NOMO-1 treated with DMSO at 0.1 percent for 48 hours (cell line): Measurements from ENCODE around the gene MAPRE2.

Experiments
- DNase-seq: peaks from one replicate; lab custom pipeline; 2025; ENCODE audit not compliant: unreplicated experiment; lab: John Stamatoyannopoulos, UW

MAPRE2 gene

DNA sequence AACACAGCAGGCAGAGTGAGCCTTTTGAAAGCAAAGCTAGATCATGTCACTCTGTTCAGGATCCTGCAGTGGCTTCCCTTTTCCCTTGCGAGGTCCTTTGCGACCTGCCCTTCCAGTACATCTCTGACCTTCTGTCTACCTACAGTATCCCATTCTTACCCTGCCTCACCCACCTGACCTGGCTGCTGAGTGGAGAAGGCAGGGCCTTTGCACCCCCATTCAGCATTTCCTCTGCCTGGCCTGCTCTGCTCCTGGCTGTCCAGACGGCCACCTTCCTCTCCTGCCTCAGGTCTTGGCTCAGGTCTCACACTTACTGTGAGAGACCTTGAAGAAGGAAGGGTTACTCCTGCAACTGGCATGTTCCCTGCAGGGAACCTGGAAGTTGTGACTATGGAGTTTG, 77.4 kb downstream of the MAPRE2 start:
- no peak for DNase-seq

DNA sequence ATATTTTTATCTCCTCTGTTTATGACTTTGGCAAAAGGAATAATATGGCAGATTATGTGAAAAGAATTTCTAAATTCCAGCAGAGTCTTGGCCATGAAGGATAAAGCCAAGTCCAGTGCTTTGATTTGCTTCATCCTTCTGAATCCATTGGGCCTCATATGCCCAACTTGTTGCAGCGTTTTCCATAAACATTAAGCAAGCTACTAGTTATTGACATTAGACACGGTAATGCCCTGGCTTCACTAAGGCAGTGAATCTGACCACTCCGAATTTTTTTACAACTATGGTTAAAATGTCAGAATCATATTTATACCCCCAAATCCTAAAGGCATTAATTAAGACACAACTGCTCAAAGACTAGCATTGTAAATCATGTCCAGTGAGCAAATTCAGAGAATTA, 79.8 kb downstream of the MAPRE2 start:
- DNase-seq = no peak

DNA sequence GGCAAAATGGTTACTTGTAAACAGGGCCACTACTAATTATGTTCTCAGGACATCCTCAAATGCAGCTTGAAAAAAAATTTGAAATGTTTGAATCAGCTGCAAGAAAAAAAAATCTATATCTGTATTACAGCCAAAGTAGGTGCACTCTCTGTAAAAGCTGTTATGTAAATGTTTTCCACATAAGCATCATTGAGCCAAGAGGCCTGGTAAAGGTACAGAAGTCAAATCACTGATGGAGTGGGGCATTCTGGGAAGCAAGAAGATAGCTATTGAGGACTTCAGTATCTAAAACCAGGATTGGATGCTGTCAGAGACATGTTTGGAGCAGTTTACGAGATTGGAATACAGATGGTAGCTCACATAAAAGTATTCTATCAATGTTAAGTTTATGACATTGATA, 80.3 kb downstream of the MAPRE2 start:
- DNase-seq = no peak

DNA sequence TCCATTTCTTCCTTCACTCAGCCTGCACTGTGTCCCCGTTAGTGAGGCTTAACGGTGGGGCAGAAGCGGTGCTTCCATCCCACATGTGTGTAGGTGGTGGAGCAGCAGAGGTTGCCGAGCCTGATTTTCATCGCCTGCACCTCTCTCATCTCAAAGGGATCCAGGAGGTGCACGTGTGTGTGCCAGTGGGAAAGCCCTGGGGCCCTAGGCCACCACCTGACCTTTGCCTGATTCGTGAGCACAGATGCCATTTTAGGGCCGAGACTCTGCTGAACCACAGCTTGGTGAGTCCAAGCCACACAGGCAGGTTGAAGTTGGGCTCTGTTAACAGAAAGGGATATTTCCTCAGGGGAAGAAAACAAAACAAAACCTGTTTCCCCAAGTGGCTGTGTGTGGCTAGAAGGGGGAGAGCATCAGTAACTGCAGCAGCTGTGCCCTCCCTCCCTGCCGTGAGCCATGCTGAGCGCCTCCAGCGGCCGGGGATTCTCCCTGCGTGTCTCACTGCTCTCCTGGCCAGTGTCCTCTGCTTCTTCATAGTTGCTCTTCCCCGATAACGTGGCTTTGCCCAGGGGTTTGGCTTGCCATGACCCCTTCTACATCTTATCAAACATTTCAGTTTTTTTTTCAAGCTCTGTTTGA, 81.5 kb downstream of the MAPRE2 start:
- DNase-seq = no peak

DNA sequence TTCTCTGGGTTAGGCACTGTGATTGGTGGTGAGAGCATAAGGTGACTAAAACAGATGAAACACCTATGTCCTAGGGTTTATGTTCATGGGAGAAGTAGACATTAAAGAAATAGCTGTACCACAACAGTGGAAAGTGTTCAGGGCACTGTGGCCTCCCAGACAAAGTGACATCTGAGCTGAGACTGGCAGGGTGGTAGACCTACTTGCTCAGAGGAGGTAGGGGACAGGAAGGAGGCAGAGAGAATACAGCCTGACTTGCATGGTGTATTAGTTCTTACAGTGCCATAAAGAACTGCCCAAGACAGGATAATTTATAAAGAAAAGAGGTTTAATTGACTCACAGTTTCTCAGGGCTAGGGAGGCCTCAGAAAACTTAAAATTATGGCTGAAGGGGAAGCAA, 82.6 kb downstream of the MAPRE2 start:
- no peak for DNase-seq

DNA sequence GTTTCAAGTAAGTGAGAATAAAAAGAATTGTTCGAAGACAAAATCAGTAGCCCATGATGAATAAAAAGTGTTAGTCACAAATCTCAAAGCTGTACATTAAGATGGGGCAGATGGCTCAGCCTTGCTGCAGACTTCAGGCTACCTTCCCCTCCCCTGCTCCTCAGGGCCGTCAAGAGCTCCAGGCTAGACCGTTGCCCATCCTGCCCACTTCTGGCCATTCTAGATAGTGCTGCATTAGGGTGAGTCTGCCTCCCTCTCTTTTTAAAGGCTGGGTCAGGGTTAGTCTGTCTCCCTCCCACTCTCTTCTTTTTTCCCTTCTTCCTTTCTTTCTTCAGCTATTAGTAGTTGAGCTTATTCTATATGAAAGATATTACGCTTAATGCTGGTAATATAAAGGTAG, 86.0 kb downstream of the MAPRE2 start:
- no peak for DNase-seq

DNA sequence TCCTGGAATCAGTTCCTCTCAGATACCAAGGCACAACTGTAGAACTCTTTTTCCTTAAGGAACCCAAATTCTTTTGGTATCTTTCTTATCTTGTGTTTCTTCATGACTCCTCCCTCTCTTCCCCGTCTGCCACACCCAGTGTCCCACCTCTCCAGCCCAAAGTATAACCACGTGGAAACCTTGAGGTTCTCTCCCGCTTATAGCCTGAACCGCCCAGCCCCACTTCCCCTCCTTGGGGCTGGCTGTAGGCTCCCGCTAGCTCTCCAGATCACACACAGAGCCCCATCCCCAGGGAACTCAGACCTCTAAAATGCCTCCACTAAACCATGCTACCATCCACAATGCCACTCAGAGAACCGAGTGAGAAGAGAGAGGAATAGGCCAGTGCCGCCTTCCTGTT, 87.5 kb downstream of the MAPRE2 start:
- no peak for DNase-seq

DNA sequence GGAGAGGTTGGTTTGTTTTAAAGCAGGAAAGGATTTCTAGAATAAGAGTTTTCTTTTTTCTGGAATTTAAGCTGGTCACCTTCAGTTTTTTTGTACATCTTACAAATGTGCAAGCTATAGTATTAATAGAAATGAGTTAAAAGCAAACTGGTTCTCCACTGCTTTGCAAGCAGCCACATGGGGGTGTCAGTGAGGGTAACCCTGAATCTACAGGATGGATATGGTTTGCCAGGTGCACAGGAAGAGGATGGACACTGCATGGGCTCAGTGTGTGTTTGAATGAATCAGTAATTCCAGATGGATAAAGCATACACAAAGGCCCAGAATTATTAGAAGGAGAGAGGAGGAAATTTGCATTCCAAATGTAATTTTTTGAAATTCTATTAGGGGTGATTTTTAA, 89.0 kb downstream of the MAPRE2 start:
- no peak for DNase-seq

DNA sequence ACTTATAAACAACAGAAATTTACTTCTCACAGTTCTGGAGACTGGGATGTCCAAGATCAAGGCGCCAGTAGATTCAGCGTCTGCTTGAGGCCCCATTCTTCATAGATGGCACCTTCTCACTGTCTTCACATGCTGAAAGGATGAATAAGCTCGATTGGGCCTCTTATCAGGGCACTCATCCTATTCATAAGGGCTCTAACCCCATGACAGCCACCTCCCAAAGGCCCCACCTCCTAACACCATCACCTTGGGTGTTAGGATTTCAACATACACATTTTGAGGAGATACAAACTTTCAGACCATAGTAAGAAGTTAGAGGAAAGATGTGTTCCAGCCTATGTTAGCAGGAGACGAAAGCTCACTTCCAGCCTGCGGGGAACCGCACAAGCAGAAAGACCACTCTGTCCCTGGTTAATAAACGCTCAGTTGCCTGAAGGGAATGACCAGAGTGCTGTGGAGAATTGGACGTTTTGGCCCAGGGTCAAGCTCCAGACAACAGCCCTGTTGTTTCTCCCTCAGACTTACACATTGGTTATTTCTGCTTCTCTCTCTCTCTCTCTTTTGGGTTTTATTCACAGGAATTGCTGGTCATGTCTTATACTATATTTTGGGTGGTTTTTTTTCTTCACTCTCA, 90.3 kb downstream of the MAPRE2 start:
- no peak for DNase-seq

DNA sequence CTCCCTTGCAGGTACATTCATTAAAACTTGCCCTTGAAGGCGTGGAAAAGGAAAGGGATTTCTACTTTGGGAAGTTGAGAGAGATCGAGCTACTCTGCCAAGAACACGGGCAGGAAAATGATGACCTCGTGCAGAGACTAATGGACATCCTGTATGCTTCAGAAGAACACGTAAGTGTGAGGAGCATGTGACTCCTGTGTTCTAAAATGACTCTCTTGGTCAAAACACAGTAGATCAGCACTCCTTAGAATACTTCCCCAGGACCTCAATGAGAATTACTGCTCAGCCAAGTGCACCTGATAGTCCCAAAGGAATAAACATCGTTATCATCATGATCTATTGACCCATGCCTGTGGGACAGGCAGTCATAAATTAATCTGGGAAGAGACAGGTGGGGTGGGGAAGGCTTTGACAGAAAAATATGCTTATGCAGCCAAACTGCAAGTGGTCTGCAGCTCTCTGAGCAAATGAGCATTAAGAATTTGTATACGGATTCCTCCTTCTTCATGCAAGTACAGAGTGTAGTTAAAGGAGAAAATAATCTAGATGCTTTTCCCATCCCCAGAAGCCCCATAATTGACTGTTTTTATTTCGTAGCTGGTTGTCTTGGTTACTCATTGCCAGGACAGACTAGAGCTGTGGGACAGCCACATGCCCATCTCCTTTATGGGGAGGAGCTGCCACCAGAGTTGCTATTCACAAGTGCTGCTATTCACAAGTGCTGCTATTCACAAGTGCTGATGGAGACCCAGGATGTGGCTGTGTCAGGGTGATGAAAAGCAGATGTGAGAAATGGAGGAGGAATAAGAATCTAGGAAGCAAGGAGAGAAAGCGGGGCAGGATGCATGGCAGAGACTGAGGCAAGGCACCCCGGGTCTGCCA, 91.0 kb downstream of the MAPRE2 start:
- no peak for DNase-seq

DNA sequence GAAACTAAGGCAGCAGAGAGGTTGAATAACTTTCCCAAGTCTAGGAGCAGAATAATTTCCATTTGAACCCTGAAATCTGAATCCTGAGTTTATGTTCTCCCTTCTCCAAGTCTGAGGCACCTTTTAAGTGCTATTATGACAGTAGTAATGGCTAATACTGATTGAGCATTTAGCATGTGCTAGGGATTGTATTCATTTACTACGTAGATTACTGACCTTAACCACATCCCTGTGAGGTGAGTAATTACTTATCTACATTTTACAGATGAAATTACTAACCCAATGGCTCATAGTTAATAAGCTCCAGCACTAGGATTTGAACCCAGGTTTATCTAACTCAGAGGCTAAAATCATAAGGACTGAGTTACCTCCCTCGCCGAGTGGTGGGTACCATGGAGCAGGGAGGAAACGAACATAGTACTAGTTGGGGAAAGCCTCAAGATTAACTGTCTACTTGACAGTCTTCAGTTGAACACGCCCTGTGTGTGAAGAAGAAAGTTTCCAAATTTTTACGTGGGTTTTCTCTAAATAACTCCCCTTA, 93.0 kb downstream of the MAPRE2 start:
- no peak for DNase-seq

DNA sequence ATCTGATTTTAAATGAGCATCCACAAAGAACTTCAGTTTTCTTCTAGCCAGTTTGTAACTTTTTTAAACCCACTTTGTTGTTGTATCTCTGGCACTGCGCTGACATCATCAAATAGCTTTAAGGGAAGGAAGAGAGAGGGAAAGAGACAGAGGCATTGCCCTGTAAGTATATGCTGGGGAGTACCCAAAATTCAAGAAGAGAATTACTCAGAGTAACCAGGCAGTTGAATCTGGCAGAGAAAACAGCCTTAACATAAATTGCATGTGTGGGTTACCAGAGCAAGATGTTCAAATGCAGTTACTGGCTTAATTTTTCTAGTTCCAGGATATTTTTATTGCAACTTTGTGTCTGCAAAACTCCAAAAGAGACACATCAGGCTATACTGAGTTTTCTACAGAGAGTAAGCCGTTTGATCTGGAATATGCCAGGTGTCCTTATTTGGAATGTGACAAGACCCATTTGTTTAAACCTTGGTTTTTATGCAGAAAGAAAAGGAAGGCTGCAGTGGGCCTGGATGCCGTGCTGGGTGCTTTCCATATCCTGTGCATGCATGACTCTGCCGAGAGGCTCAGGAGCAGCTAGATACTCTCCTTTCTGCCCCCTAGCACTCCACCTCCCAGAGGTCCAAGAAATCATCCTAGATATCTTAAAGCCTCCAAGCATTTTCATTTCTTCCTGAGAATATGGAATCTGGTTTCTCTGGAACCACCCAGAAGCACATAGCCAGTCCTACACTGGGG, 93.7 kb downstream of the MAPRE2 start:
- no peak for DNase-seq

DNA sequence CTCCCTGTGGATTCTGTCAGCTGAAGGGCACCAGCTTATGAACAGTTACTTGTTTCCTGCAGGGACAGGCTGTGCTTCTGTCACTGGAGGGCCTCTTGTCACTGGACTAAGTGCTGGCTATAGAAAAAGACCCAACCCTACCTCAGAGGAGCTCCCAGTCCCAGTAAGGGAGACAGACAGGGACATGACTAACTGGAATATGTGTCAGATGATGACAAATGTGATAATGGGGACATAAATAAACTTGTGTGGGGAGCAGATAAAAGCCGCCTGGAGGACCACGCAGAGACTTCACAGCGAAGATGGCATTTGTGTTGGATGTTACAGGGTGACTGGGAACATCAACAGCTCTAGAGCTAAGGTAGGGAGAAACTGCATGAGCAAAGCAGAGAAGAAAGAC, 95.0 kb downstream of the MAPRE2 start:
- DNase-seq = no peak

DNA sequence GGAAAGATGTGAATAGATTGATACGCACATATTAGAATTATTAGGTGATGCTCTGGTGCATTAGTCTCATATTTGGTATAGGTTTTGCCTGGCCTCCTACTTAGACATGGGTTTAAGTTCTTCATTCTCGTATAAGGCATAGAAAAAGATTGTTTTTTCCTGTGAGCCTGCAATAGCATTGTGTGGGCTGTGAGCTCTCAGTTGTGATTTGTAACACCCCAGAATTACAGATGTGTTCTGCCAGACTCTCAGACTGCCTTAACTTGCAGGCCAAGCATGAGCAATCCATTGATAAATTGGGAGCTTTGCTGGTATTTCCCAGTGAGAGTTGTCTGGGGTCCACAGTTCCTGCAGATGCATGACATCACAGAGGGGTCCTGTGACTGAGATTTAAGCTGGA, 95.7 kb downstream of the MAPRE2 start:
- no peak for DNase-seq

DNA sequence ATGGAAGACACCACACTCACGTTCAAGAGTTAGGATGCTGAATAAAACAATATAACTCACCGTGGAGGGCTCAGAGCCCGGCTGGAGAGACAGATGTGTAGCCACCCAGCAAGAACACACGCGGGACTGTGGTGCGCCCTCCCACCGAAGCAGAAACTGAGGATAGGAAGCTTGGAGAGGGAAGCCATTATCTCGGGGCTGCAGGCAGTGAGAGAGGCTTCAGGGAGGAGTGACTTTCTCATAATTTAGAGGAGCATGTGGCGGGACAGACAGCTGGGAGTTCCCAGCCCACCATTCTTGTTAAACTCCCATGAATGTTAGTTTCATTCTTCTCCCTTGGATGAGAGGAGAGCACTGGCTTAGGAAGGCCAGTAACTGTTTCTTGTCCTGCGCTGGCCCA, 96.4 kb downstream of the MAPRE2 start:
- DNase-seq = no peak

DNA sequence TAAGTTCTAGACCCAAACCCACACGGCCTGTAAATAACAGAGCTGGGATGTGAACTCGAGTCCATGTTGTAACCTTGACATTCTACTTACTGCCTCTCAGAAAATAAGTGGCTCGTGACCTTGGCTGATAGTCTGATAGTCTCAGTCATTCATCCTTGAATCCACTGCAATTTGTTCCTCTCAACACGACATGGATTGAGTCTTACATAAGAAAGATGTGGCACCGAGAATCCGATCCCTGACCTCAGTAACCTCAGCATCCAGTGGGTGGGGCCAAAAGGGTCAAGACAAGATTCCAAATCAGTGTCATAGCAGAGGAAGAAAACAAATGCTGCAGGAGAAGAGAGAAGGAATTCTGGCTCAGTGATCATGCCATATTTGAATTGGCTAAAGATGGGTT, 97.6 kb downstream of the MAPRE2 start:
- no peak for DNase-seq

DNA sequence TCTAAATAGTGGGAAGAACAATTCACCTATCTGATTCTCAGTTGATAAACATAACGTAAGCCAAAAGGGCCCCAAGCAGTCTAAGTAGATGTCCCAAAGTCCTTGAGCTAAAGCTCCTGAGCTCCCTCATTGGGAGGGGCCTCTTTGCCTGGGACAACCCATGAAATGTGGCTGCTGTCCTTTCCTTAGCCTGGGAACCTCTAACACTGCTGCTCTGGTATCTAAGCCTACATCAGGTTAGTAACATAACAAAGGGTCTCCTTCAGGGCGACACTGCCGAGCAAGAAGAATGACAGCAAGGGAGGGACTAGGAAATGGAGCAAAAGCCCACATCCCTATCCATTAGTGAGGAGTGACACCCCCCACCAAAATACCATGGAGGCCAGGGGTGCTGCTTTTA, 98.3 kb downstream of the MAPRE2 start:
- DNase-seq = no peak

DNA sequence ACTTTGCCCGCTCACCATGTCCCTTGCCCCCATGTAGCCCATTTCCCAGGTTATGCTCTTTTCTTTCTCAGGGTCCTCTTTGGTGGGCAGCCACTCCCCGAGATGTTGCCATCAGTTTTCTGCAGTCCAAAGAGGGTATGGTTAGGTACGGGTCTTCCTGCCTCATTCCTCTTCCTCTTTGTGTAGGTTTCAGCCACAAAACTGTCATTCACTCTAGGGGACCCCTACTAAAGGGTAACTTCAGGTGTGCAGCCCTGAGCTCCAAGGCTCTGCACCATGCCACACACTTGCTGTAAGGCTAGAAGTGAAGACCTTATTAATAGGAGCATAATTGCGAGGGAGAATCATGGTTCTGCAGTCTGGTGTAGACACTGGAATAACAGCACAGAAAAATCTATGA, 99.9 kb downstream of the MAPRE2 start:
- no peak for DNase-seq

DNA sequence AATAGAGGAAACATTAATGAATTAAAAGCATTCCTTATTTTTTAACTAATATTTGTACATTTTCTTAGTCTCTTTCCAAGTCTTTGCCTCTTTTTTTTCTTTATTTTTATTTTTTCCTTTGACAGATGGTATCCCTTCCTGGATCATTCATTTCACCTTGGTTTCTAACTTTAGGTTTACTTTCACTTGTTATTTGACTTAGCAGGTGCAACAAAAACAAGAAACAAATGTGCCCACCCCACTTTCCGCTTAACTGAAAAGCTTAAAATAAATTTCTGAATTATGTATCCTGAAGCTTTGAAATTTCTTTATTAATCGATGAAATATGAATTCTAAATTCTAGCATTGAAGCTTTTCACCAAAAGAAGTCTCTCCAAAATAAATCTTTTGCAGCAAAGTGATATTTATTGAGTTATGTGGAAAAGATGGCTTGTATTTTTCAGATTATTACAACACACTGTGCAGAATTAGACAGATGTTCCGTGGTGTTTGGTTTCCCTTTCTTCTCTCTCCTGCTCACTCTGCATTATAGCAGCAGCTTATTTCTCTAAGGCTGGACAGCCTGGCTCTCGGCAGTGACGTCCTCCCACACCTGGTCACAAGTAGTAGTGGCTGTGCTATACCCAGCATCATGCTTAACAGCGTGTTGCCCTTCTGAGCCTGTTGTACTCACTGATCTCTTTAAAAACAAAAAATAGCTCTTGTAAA, 100.5 kb downstream of the MAPRE2 start:
- DNase-seq = no peak

DNA sequence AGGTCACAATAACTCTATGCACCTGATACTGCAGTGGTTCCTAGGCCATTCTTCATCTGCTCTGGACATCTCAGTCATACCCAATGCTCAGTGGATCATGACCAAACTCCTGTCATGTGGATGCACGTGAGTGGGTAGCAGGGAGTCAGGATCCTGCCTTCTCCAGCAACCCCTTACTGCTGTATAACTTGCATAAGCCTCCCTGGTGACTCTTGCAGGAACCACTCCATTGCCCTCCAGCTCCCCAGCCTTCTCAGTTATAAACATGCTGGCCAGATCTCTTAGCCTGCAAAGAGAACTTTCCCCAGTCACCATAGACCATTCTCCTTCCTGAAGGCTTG, 101.0 kb downstream of the MAPRE2 start:
- DNase-seq = no peak
